Measurements from ENCODE around the gene SLC12A7. TPM values are rescaled to one million over a fixed set of nuclear protein-coding genes. Genes with fewer than 3 reads are reported as not detected.

SLC12A7 gene
- total RNA-seq, 4 donors from 2014 or later = 8.6 to 29.0 (median 21.5) TPM

GRCh38 chr5:1007221-1007680 lies 104.6 kb downstream of the SLC12A7 start:
- Histone ChIP-seq H3K9me3 (no peaks in the 10 kb centered on the region), H3K27me3 (peaks cover 56% of the 10 kb centered on the region), H3K4me3 (no peak overlapping the region), H3K36me3 (no peaks in the 10 kb centered on the region), H3K4me1 (peaks cover 56% of the 10 kb centered on the region), H3K27ac (no peak overlapping the region)
- TF ChIP-seq EP300 (IDR thresholded peaks at IDR 0.05) (no peak), CTCF (IDR thresholded peaks at IDR 0.05) (no peak), POLR2AphosphoS5 (IDR thresholded peaks at IDR 0.05) (no peak), POLR2A (IDR thresholded peaks at IDR 0.05) (no peak)
- peak; percentile 53 to 74 for DNase-seq (ENCODE audit: low spot score in 2 of 2)
- 84% methylated on average over 12 of the region's 17 CpGs for WGBS

- TF ChIP-seq EP300 (IDR thresholded peaks at IDR 0.05) (no peak), POLR2A (IDR thresholded peaks at IDR 0.05) (no peak), POLR2AphosphoS5 (IDR thresholded peaks at IDR 0.05) (no peak), CTCF (IDR thresholded peaks at IDR 0.05) (no peak)
- WGBS = 94% methylated on average over 3 of the region's 5 CpGs
- H3K4me1 ChIP-seq = peaks cover 56% of the 10 kb centered on the region
- H3K27me3 ChIP-seq = peaks cover 54% of the 10 kb centered on the region
- peak in 1 of 2 donors; percentile 72 for DNase-seq (ENCODE audit: low spot score in 2 of 2)
- no peaks in the 10 kb centered on the region for H3K9me3 ChIP-seq
- no peak overlapping the region for H3K27ac ChIP-seq
- H3K4me3 ChIP-seq = no peak overlapping the region
- H3K36me3 ChIP-seq = no peaks in the 10 kb centered on the region
Measured at GRCh38 chr5:1006656-1007071, 105.2 kb downstream of the SLC12A7 start.

GRCh38 chr5:1005904-1006655 lies 105.8 kb downstream of the SLC12A7 start:
- Histone ChIP-seq H3K27me3 (peaks cover 48% of the 10 kb centered on the region), H3K4me3 (no peak overlapping the region), H3K9me3 (no peaks in the 10 kb centered on the region), H3K36me3 (no peaks in the 10 kb centered on the region), H3K4me1 (peaks cover 56% of the 10 kb centered on the region), H3K27ac (no peak overlapping the region)
- 98% methylated on average over 8 of the region's 13 CpGs for WGBS
- DNase-seq (ENCODE audit: low spot score in 2 of 2) = peak; percentile 56 to 72
- TF ChIP-seq POLR2A (IDR thresholded peaks at IDR 0.05) = no peak
- no peak for TF ChIP-seq CTCF (IDR thresholded peaks at IDR 0.05)
- no peak for TF ChIP-seq POLR2AphosphoS5 (IDR thresholded peaks at IDR 0.05)
- no peak for TF ChIP-seq EP300 (IDR thresholded peaks at IDR 0.05)

DNA sequence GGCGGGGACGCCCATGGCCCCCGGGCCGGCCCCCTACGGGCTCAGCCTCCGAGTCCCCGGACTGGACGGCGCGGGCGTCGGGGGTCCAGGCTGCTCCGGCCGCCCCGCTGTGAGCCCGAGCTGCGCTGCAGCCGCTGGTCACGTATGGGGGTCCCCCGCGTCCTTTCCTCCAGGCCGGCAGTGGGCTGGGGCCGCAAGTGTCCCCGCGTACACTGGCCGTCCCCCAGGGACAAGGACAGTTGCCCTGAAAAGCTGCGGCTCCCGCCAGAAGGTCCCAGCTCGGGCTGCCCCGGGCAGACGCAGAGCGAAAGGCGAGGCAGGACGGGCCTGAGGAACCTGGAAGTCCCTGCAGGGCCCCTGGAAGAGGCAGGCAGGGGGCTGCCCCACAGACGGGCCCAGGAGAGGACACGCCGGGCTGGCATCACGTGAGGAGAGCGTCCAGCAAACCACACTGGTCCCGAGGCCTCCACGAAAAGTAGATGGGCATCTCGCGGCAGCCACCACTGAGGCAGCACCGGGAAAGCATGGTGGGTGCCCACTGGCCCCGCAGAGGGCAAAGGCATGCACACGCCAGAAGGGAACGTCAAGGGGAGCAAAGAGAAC lies 106.5 kb downstream of the SLC12A7 start:
- Histone ChIP-seq H3K27ac (no peak overlapping the region), H3K4me3 (peak overlapping the region; percentile 70), H3K27me3 (peaks cover 40% of the 10 kb centered on the region), H3K36me3 (no peaks in the 10 kb centered on the region), H3K4me1 (peaks cover 54% of the 10 kb centered on the region), H3K9me3 (no peaks in the 10 kb centered on the region)
- peak; percentile 65 to 71 for DNase-seq (ENCODE audit: low spot score in 2 of 2)
- no peak for TF ChIP-seq EP300 (IDR thresholded peaks at IDR 0.05)
- TF ChIP-seq POLR2AphosphoS5 (IDR thresholded peaks at IDR 0.05) = no peak
- TF ChIP-seq CTCF (IDR thresholded peaks at IDR 0.05) = no peak
- TF ChIP-seq POLR2A (IDR thresholded peaks at IDR 0.05) = no peak
- WGBS = 84% methylated on average over 17 of the region's 47 CpGs

Data from suprapubic skin (tissue), 4 donors.